HepG2 (cell line): ENCODE measurements around the gene TMCO2. TPM values are rescaled to one million over a fixed set of nuclear protein-coding genes. Genes with fewer than 3 reads are reported as not detected.
A peak's percentile ranks its signal among the peaks of the same experiment; 100 is the strongest.

Experiments used
- EP300 ChIP-seq, 3 experiments: sonication (generic) in 1 of 3; formaldehyde crosslinking in 1 of 3; IDR thresholded peaks; 2 replicates each; pipeline versions ENCODE4 v1.5.1 to v1.6.1; 2011 to 2020; ENCODE audit warnings: low read depth in 2 of 3, low read length in 2 of 3, borderline replicate concordance in 1 of 3, improper control_type of control experiment in 1 of 3, mild to moderate bottlenecking in 1 of 3, missing genetic modification reagents in 1 of 3, moderate library complexity in 1 of 3
- FOXP4 ChIP-seq: sonication (generic); formaldehyde crosslinking; IDR thresholded peaks from 2 replicates; pipeline ENCODE4 v1.4.0; 2020; ENCODE audit warnings: missing genetic modification reagents
- GRHL1 ChIP-seq: sonication (generic); formaldehyde crosslinking; conservative IDR thresholded peaks from 2 replicates; pipeline ENCODE4 v1.8.0; 2022; ENCODE audit warnings: missing genetic modification reagents
- HMGA1 ChIP-seq: sonication (generic); formaldehyde crosslinking; conservative IDR thresholded peaks from 2 replicates; pipeline ENCODE4 v1.4.0; 2020; ENCODE audit warnings: missing genetic modification reagents
- MTF2 ChIP-seq: sonication (generic); formaldehyde crosslinking; IDR thresholded peaks from 2 replicates; pipeline ENCODE4 v1.5.0; 2020; ENCODE audit warnings: missing genetic modification reagents, borderline replicate concordance
- MZF1 ChIP-seq: sonication (generic); formaldehyde crosslinking; IDR thresholded peaks from 2 replicates; pipeline ENCODE4 v1.8.1; 2023; ENCODE audit warnings: mild to moderate bottlenecking, missing genetic modification reagents, borderline replicate concordance
- RAD21 ChIP-seq: fragments of 450-650 bp; formaldehyde crosslinking; IDR thresholded peaks from 2 replicates; pipeline ENCODE4 v1.5.0; 2020; ENCODE audit warnings: mild to moderate bottlenecking
- RBAK ChIP-seq: sonication (generic); formaldehyde crosslinking; IDR thresholded peaks from 2 replicates; pipeline ENCODE4 v1.5.1; 2020; ENCODE audit warnings: mild to moderate bottlenecking, missing genetic modification reagents
- RORA ChIP-seq: sonication (generic); formaldehyde crosslinking; IDR thresholded peaks from 2 replicates; pipeline ENCODE4 v1.5.0; 2020; ENCODE audit warnings: mild to moderate bottlenecking, missing genetic modification reagents, moderate library complexity
- SOX5 ChIP-seq: IDR thresholded peaks from 2 replicates; pipeline ENCODE4 v1.6.1; 2016; ENCODE audit warnings: borderline replicate concordance
- YEATS4 ChIP-seq: sonication (generic); formaldehyde crosslinking; IDR thresholded peaks from 2 replicates; pipeline ENCODE4 v1.4.0; 2020; ENCODE audit warnings: missing genetic modification reagents, borderline replicate concordance
- ZNF253 ChIP-seq: sonication (generic); formaldehyde crosslinking; IDR thresholded peaks from 2 replicates; pipeline ENCODE4 v1.8.0; 2022; ENCODE audit warnings: mild to moderate bottlenecking, missing genetic modification reagents, borderline replicate concordance
- ZNF431 ChIP-seq: sonication (generic); formaldehyde crosslinking; IDR thresholded peaks from 2 replicates; pipeline ENCODE4 v1.9.0; 2022; ENCODE audit warnings: missing genetic modification reagents, low read depth, mild to moderate bottlenecking, borderline replicate concordance
- polyA plus RNA-seq, 8 experiments: library from polyadenylated mRNA; depleted of rRNA in 3 of 8; stranded (reverse) in 7 of 8; unstranded in 1 of 8; fragments of >200 nt; fragmentation: Illumina TruSeq in 4 of 8; extraction: Trizol in 4 of 8; gene quantifications; 2 replicates each; pipeline versions ENCODE4 v1.2.1 to v1.2.3, GENCODE V29; 2011 to 2016; ENCODE audit warnings: low read depth in 4 of 8, missing spikeins in 1 of 8, mixed read lengths in 1 of 8; ENCODE audit not compliant: insufficient read depth in 1 of 8
- total RNA-seq, 5 experiments: library from RNA; depleted of rRNA; stranded (reverse); fragments of >200 nt; fragmentation: Illumina TruSeq; extraction: Trizol; gene quantifications; 2 replicates each; pipeline ENCODE4 v1.2.3, GENCODE V29; 2016; ENCODE audit warnings: low read depth in 1 of 5
- TF ChIP-seq, protein P1 (sequence below): sonication (generic); formaldehyde crosslinking; IDR thresholded peaks from 2 replicates; pipeline ENCODE4 v1.4.0; 2020; ENCODE audit warnings: mild to moderate bottlenecking, low read depth, missing genetic modification reagents
- TF ChIP-seq, protein P2 (sequence below): sonication (generic); formaldehyde crosslinking; IDR thresholded peaks from 2 replicates; pipeline ENCODE4 v1.5.0; 2020; ENCODE audit warnings: mild to moderate bottlenecking, missing genetic modification reagents
- TF ChIP-seq, protein P3 (sequence below): sonication (generic); formaldehyde crosslinking; IDR thresholded peaks from 2 replicates; pipeline ENCODE4 v1.5.1; 2020; ENCODE audit warnings: mild to moderate bottlenecking, missing genetic modification reagents, moderate library complexity

Gene TMCO2
- total and polyA plus RNA-seq, 2 of the 13 experiments (the other 11 are each of a cell fraction or from before 2014, with no cell fraction given): not detected

DNA sequence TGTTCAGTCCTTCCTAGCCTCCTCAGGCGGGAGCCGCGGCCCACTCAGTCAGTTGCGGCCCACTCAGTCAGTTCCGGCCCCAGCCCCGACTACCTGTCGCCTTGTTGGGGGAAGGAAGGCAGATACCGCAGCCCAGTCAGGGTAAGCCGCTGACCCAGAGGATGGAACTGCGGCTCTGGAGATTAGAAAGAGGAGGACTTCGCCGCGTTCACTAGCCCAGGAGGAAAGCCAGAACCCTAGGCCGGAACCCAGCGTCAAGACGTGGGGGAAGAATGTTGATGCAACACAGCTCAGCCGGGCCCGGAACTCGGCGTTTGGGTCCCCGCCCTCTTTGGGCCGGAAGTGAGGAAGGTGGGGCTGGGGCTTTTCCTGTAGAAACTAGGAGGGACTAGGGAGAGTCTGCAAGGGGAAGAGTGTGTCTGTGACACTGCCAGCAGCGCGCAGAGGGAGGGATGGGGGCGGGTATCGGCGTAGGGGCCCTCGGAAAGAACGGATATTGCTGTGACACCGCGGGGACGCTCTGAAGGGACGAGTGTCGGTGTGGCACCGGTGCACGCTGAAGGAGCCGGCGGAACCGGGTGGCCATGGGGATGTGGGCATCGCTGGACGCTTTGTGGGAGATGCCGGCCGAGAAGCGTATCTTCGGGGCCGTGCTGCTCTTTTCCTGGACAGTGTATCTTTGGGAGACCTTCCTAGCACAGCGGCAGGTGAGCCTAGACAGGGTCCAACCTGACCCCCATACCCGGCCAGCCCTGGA, 10.1 kb downstream of the TMCO2 start, which contains the start of gene ZMPSTE24 (continued):
- TF ChIP-seq, protein P1, sequence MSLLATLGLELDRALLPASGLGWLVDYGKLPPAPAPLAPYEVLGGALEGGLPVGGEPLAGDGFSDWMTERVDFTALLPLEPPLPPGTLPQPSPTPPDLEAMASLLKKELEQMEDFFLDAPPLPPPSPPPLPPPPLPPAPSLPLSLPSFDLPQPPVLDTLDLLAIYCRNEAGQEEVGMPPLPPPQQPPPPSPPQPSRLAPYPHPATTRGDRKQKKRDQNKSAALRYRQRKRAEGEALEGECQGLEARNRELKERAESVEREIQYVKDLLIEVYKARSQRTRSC (CRISPR knock-in tag): peak; percentile 80; the same call in 1 of the 2 replicates
- TF ChIP-seq ZNF253 (CRISPR knock-in tag): no peak
- TF ChIP-seq EP300 (IDR thresholded peaks at IDR 0.05; ENCODE audit: low read depth in 2 of 2, low read length in 2 of 2): peak in 1 of 2 experiments; percentile 52; a peak in 3 of 4 replicates
- peak; percentile 33; the same call in 1 of the 2 replicates for TF ChIP-seq EP300 (CRISPR knock-in tag; IDR thresholded peaks at IDR 0.05; ENCODE audit: borderline replicate concordance)
- no peak; the same call in 1 of the 2 replicates for TF ChIP-seq GRHL1 (CRISPR knock-in tag)
- peak; percentile 73 for TF ChIP-seq FOXP4
- TF ChIP-seq, protein P2, sequence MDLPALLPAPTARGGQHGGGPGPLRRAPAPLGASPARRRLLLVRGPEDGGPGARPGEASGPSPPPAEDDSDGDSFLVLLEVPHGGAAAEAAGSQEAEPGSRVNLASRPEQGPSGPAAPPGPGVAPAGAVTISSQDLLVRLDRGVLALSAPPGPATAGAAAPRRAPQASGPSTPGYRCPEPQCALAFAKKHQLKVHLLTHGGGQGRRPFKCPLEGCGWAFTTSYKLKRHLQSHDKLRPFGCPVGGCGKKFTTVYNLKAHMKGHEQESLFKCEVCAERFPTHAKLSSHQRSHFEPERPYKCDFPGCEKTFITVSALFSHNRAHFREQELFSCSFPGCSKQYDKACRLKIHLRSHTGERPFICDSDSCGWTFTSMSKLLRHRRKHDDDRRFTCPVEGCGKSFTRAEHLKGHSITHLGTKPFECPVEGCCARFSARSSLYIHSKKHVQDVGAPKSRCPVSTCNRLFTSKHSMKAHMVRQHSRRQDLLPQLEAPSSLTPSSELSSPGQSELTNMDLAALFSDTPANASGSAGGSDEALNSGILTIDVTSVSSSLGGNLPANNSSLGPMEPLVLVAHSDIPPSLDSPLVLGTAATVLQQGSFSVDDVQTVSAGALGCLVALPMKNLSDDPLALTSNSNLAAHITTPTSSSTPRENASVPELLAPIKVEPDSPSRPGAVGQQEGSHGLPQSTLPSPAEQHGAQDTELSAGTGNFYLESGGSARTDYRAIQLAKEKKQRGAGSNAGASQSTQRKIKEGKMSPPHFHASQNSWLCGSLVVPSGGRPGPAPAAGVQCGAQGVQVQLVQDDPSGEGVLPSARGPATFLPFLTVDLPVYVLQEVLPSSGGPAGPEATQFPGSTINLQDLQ (CRISPR knock-in tag): no peak
- no peak for TF ChIP-seq RORA (CRISPR knock-in tag)
- peak; percentile 47; the same call in 1 of the 2 replicates for TF ChIP-seq SOX5 (CRISPR knock-in tag)
- peak; percentile 43 for TF ChIP-seq RAD21 (CRISPR knock-in tag)
- TF ChIP-seq ZNF431: 0 out of 2 replicates have a peak, but pooled peaks have one; percentile 29
- TF ChIP-seq HMGA1 (CRISPR knock-in tag): no peak
- TF ChIP-seq, protein P3, sequence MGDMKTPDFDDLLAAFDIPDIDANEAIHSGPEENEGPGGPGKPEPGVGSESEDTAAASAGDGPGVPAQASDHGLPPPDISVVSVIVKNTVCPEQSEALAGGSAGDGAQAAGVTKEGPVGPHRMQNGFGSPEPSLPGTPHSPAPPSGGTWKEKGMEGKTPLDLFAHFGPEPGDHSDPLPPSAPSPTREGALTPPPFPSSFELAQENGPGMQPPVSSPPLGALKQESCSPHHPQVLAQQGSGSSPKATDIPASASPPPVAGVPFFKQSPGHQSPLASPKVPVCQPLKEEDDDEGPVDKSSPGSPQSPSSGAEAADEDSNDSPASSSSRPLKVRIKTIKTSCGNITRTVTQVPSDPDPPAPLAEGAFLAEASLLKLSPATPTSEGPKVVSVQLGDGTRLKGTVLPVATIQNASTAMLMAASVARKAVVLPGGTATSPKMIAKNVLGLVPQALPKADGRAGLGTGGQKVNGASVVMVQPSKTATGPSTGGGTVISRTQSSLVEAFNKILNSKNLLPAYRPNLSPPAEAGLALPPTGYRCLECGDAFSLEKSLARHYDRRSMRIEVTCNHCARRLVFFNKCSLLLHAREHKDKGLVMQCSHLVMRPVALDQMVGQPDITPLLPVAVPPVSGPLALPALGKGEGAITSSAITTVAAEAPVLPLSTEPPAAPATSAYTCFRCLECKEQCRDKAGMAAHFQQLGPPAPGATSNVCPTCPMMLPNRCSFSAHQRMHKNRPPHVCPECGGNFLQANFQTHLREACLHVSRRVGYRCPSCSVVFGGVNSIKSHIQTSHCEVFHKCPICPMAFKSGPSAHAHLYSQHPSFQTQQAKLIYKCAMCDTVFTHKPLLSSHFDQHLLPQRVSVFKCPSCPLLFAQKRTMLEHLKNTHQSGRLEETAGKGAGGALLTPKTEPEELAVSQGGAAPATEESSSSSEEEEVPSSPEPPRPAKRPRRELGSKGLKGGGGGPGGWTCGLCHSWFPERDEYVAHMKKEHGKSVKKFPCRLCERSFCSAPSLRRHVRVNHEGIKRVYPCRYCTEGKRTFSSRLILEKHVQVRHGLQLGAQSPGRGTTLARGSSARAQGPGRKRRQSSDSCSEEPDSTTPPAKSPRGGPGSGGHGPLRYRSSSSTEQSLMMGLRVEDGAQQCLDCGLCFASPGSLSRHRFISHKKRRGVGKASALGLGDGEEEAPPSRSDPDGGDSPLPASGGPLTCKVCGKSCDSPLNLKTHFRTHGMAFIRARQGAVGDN (CRISPR knock-in tag): peak; percentile 93
- no peak; the same call in 1 of the 2 replicates for TF ChIP-seq MZF1 (CRISPR knock-in tag)
- TF ChIP-seq YEATS4 (CRISPR knock-in tag): peak; percentile 67
- TF ChIP-seq RBAK (CRISPR knock-in tag): no peak
- no peak for TF ChIP-seq MTF2 (CRISPR knock-in tag)
